HL-60 (cell line): ENCODE results near the gene SHC3.

ENCODE experiments used
- DNase-seq, 2 experiments: peaks; one replicate each; pipeline ENCODE4 v3.0.0-alpha.2; 2010 to 2020; ENCODE audit warnings: low read depth in 1 of 2, low spot score in 1 of 2
- H3K27ac ChIP-seq: fragments of 250-450 bp; sonication (Bioruptor Pico); replicated peaks from 2 replicates; pipeline ENCODE4 v1.5.1; 2020; ENCODE audit warnings: mild to moderate bottlenecking, moderate library complexity
- H3K27me3 ChIP-seq: fragments of 250-450 bp; sonication (Bioruptor Pico); 2 replicates; pipeline ENCODE4 v1.5.1; 2021; ENCODE audit warnings: mild to moderate bottlenecking, moderate library complexity; ENCODE audit not compliant: insufficient read depth, poor library complexity, severe bottlenecking
- H3K4me3 ChIP-seq: replicated peaks from 2 replicates; pipeline ENCODE4 v1.5.1; 2011; ENCODE audit warnings: mild to moderate bottlenecking, control low read depth, low read length; ENCODE audit not compliant: insufficient read depth
- GABPA ChIP-seq: IDR thresholded peaks from 2 replicates; pipeline ENCODE4 v1.6.1; 2012; ENCODE audit warnings: low read depth
- POLR2AphosphoS5 ChIP-seq: IDR thresholded peaks from 2 replicates; pipeline ENCODE4 v1.6.1; 2012; ENCODE audit warnings: low read depth
- SPI1 ChIP-seq: IDR thresholded peaks from 2 replicates; pipeline ENCODE4 v1.6.1; 2012; ENCODE audit warnings: low read depth, mild to moderate bottlenecking, borderline replicate concordance
- TF ChIP-seq, protein P1 (sequence below): IDR thresholded peaks from one replicate; pipeline ENCODE4 v1.5.1; 2011; ENCODE audit warnings: low read length, control low read depth, inconsistent platforms; ENCODE audit not compliant: insufficient read depth
- TF ChIP-seq, protein P2 (sequence below): IDR thresholded peaks from 2 replicates; pipeline ENCODE4 v1.6.1; 2012; ENCODE audit warnings: low read depth; ENCODE audit not compliant: insufficient replicate concordance

Gene SHC3

DNA sequence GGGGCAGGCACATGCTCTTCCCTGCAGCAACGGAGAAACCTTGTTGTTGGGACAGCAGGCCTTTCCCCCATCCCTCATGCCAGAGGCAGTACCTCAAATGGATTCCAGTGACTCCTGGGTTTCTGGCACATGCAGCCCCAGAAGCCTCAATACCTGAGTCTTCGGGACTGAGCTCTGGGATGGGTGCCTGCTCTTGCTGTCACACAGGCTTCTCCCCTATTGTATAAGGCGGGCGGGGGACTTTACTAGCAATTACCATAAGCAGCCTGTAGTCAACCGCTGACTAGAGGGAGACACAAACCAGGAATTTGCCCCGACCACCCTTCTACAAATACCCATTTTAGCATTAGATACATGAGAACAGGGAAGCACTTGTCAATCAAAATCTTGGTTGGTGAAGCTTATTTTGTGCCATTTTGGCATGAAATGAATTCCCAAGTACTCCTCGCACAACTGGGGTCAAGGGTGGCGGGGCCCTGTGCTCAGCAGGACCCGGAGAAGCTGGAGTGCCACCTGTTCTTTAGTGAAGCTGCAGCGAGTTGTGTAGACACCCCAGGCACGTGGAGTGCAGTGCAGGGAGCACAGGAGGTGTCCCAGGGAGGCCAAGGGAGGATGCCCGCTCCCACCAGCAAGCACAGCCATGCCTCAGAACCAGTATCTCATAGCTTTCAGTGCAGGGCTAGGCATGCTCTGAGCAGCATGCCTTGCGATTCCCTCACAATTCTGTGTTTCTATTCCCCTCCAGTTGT, 166.2 kb downstream of the SHC3 start:
- Histone ChIP-seq H3K27me3 (no peaks in the 10 kb centered on the region), H3K4me3 (no peak overlapping the region), H3K27ac (no peak overlapping the region)
- DNase-seq: no peak
- TF ChIP-seq GABPA (no peak), POLR2AphosphoS5 (no peak), SPI1 (no peak)
- TF ChIP-seq, protein P1, sequence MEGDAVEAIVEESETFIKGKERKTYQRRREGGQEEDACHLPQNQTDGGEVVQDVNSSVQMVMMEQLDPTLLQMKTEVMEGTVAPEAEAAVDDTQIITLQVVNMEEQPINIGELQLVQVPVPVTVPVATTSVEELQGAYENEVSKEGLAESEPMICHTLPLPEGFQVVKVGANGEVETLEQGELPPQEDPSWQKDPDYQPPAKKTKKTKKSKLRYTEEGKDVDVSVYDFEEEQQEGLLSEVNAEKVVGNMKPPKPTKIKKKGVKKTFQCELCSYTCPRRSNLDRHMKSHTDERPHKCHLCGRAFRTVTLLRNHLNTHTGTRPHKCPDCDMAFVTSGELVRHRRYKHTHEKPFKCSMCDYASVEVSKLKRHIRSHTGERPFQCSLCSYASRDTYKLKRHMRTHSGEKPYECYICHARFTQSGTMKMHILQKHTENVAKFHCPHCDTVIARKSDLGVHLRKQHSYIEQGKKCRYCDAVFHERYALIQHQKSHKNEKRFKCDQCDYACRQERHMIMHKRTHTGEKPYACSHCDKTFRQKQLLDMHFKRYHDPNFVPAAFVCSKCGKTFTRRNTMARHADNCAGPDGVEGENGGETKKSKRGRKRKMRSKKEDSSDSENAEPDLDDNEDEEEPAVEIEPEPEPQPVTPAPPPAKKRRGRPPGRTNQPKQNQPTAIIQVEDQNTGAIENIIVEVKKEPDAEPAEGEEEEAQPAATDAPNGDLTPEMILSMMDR: no peak
- TF ChIP-seq, protein P2, sequence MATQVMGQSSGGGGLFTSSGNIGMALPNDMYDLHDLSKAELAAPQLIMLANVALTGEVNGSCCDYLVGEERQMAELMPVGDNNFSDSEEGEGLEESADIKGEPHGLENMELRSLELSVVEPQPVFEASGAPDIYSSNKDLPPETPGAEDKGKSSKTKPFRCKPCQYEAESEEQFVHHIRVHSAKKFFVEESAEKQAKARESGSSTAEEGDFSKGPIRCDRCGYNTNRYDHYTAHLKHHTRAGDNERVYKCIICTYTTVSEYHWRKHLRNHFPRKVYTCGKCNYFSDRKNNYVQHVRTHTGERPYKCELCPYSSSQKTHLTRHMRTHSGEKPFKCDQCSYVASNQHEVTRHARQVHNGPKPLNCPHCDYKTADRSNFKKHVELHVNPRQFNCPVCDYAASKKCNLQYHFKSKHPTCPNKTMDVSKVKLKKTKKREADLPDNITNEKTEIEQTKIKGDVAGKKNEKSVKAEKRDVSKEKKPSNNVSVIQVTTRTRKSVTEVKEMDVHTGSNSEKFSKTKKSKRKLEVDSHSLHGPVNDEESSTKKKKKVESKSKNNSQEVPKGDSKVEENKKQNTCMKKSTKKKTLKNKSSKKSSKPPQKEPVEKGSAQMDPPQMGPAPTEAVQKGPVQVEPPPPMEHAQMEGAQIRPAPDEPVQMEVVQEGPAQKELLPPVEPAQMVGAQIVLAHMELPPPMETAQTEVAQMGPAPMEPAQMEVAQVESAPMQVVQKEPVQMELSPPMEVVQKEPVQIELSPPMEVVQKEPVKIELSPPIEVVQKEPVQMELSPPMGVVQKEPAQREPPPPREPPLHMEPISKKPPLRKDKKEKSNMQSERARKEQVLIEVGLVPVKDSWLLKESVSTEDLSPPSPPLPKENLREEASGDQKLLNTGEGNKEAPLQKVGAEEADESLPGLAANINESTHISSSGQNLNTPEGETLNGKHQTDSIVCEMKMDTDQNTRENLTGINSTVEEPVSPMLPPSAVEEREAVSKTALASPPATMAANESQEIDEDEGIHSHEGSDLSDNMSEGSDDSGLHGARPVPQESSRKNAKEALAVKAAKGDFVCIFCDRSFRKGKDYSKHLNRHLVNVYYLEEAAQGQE: no peak

DNA sequence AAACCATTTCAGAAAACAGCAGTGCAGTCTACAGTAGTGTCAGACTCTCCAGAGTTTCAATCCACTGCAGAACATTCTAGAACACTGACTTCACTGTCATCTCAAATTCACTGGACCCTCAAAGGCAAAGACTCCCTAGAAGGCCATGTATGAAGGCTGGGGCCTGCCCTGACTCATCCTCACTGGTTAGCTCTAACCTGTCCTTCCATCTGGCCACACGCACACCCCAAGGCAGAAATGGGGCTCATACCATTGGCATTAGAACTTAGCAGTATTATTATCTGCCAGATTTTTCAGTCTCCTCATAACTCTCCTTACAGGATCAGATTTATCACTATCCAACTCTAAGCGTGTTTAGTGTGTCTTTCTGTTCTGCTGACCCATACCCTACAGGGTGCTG, 166.9 kb downstream of the SHC3 start:
- no peaks in the 10 kb centered on the region for H3K27me3 ChIP-seq
- TF ChIP-seq POLR2AphosphoS5 (no peak), GABPA (no peak), SPI1 (no peak)
- TF ChIP-seq, protein P1: no peak
- TF ChIP-seq, protein P2: no peak
- DNase-seq: no peak
- no peak overlapping the region for H3K4me3 ChIP-seq
- no peak overlapping the region for H3K27ac ChIP-seq

DNA sequence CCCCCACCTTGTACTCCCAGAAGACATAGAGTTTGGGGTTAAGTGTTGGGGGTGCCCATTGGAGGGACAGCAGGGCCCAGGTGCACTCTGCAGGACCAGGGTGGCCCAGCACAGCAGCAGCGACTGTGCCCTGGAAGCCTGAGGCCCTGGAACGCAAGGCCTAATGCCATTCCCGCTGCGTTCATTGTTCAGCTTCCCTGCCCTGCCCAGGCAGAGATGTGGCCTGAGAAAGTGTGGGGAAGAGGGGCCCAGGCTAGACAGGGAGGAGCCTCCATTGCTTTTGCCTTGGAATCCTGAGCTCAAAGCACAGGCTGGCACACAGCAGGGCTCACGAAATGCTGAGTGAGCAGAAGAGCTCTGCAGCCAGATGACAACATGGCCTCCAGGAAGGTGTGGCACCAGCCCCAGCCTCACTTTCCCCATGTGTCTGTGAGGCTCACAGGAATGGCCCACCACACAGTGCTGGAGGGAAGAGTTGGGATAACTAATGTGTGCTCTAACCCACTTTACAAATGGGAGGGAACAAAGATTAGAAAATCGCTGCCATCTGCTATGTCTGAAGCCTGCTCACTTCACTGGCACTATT, 168.0 kb downstream of the SHC3 start:
- Histone ChIP-seq H3K27me3 (no peaks in the 10 kb centered on the region), H3K27ac (no peak overlapping the region), H3K4me3 (no peak overlapping the region)
- no peak for DNase-seq
- no peak for TF ChIP-seq POLR2AphosphoS5
- TF ChIP-seq GABPA: no peak
- no peak for TF ChIP-seq SPI1
- TF ChIP-seq, protein P1: no peak
- TF ChIP-seq, protein P2: no peak
